Testis (tissue), 2 donors: ENCODE results near the gene DEXI.

Experiments used
- POLR2A ChIP-seq: fragments of 450-650 bp; IDR thresholded peaks from one replicate; pipeline ENCODE4 v1.6.1; 2017; ENCODE audit warnings: antibody characterized with exemption, mild to moderate bottlenecking, moderate library complexity
- TF ChIP-seq, protein P1 (sequence below), 3 experiments: fragments of 450-650 bp in 2 of 3; fragments of 200-600 bp in 1 of 3; sonication (generic) in 1 of 3; IDR thresholded peaks; one replicate each; pipeline ENCODE4 v1.5.1; 2016 to 2019; ENCODE audit warnings: antibody characterized with exemption in 3 of 3, mild to moderate bottlenecking in 2 of 3, moderate library complexity in 1 of 3

DNA sequence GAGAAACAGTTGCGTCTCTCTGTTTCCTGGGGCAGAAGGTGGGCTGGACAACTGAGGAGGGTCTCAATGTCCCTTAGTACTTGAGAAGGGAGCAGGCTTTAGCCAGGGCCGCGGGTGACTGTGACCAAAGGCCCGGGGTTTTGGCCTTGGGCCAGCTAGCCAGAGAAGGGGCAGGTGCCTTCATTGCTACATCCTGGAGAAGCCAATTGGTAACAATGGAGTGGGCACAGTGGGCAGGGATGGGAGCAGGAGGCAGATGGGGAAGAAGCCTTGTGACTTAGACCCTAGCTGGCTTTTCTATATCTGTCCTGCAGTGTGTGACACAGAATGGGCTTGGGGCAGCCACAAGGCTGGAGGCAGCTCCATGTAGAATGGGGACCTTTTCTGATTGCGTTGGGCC, 48.1 kb upstream of the DEXI start:
- TF ChIP-seq, protein P1, sequence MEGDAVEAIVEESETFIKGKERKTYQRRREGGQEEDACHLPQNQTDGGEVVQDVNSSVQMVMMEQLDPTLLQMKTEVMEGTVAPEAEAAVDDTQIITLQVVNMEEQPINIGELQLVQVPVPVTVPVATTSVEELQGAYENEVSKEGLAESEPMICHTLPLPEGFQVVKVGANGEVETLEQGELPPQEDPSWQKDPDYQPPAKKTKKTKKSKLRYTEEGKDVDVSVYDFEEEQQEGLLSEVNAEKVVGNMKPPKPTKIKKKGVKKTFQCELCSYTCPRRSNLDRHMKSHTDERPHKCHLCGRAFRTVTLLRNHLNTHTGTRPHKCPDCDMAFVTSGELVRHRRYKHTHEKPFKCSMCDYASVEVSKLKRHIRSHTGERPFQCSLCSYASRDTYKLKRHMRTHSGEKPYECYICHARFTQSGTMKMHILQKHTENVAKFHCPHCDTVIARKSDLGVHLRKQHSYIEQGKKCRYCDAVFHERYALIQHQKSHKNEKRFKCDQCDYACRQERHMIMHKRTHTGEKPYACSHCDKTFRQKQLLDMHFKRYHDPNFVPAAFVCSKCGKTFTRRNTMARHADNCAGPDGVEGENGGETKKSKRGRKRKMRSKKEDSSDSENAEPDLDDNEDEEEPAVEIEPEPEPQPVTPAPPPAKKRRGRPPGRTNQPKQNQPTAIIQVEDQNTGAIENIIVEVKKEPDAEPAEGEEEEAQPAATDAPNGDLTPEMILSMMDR (IDR thresholded peaks at IDR 0.05): no peak
- TF ChIP-seq POLR2A: no peak
